Colon (tissue), 2 donors: ENCODE data around the gene MYOF.
"Not testable (repeated sequence)": the region's sequence is repeated elsewhere in the genome, so short reads cannot be mapped to it uniquely, and the experiment has no call there.

ENCODE experiments used
- FAIRE-seq: peaks from 2 replicates; lab custom pipeline; 2012; peaks lifted over from hg19 to GRCh38; lab: Jason Lieb, UNC
- donor health status: control.
- donor health status: control.

The MYOF gene

DNA sequence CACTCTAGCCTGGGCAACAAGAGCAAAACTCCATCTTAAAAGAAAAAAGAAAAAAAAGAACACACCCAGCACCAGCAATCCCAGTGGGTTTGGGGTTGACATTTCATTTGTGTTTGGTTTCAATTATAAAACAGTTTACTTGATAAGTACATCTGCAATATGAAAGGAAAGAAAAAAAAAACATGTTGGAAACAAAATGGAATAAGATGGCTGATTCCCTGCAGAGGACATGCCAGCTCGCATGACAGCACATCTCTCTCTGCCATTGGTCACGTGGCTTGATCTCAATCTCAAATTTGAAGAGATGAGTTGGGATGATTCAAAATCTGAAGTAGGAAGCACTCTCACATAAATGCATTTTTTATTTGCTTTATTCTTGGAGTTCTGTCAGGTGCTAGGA is 28.0 kb downstream of the MYOF start:
- FAIRE-seq = no peak

DNA sequence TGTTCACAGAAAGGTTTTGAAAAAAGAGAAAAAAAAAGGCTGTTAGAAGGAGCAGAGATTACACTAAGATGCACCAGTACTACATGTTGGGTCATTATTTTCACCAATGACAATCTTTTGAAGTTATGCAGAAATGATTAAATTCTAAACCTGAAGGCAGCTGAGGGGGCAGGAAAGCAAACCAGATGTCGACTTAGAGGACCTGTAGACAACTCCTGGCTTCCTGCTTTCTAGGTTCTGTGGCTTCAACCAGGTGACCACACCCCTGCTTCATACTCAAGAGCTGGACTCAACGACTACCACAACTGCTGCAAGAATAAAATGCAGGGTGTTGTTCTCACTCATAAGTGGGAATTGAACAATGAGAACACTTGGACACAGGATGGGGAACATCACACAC is 30.0 kb downstream of the MYOF start:
- no peak for FAIRE-seq

DNA sequence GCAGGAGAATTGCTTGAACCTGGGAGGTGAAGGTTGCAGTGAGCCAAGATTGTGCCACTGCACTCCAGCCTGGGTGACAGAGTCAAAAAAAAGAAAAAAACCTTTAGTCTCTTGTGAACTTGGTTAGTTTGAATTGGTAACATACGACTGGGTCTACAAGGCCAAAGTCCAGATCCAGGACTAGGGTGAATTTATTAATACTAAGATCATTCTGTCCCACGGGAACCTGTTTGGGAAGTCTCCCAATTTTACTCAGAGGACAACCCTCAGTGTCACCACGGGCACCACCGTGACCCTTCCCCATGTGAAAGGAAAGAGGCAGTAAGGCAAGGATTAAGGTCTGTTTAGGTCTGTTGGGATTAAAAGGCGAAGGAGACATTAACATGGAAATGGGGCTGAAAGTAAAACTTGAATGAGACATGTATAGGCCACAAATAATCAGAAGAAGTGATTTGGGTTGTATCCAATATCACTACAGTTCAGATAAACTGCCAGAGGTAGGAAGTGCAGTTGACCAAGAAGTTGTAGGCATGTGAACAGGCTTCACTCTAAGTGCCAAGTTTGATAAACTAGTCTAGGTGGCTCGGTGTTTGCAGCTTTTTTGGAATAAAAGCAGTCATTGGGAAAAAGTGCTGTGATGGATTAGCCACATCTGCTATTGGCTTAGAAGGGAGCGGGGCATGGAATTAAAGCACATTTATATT is 30.7 kb downstream of the MYOF start:
- FAIRE-seq = no peak

DNA sequence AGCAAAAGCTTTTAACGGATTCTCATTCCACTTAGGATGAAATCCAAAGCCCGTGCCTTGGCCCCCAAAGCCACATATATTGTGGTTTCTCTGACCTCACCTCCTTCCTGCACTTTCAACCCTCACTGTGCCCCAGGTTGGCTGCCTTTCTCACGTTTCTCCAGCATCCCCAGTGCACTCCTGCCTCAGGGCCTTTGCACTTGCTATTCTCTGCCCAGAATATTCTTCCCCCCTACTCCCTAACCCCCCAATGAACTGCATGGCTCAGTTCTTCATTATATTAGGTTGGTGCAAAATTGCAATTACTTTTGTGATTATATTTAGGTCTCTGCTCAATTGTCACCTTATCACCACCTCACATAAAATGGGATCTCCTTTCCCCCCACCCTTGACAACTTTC is 34.2 kb downstream of the MYOF start:
- no peak for FAIRE-seq

DNA sequence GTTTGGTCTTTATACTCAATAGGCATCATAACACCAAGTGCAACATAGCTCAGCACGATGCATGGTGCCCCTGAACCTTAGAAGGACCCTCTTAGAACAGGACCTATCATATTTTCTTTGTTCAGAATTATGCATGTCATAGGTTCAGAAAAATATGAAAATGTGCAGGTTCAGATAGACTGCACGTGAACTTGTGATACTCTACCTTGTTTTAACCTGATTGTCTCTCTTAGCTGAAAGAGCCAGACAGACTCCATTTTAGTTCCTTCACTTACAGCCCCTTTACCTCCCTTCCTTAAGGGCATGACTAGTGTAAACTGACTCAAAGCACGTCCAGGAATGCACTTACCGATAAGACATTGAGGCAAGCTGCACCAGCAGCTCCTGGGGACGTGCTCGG is 35.1 kb downstream of the MYOF start:
- no peak for FAIRE-seq

DNA sequence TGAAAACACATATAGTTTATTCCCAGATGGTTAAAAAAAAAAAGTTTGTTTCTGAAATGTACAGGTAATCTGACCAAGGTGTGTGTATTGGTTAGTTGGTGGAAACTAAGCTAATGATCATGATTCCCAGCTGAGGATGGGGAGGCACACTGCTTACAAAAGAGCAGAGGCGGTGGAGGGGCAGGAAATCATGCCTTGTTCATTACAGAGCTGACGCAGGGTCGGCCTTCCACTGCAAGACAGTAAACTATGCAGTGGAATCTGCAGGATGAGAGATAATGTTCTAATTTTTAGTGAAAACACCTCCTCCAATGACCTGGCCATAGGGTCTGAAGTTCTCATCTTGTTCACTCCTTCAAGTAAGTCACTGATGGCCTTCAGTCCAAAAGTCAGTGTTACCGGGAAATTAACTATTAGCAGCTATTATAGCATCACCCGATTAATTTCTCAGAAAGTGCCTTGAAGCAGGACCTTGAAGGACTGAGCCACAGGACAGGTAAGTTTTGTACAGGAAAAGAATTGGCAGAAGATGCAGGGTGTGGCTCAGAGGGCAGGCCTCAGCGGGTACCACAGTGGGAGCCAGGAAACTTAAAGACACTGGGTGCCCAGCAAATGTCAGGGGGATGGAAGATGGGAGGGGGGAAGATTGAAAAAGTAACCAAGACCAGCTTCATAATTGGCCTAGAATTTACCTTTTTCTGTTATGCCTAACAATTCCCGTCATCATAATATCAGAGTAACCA is 36.0 kb downstream of the MYOF start:
- FAIRE-seq = no peak

DNA sequence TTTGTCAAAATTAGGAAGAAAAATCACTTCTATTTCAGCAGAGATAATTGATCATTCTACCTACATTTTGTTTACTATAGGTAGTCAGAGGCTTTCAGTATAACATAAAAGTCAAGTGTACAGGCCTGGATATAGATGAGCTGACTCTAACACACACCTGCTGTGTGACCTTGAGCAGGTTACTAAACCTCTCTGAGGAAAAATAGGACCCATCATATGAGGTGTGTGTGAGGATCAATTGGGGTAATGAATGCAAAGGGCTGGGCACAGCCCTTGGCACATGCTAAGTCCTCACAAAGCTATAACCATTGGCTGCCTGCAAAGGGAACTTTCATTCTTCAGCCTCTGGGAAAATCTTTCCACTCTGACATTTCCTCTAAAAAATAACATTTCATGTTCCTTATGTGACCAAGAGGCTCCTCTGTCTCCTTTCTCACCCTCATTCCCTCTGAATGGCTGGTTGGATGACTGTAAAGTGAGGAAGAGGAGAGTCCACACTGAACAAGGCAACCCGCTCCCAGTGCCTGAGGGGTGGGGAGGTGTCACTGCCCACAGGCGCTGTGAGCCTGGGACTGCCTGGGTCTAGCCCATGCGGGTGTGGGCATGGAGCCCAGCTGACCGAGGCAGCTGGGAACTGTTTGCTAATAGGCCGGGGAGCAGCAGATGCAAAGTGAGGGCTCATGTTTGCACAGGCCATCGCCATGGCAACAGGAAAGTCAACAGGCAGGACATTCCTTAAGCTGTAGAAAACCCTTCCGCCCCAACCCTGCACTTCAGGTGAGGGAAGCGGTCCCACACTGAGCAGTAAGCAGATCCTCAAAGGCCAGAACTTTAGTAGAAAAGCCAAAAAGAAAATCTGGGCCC is 36.8 kb downstream of the MYOF start:
- no peak for FAIRE-seq

DNA sequence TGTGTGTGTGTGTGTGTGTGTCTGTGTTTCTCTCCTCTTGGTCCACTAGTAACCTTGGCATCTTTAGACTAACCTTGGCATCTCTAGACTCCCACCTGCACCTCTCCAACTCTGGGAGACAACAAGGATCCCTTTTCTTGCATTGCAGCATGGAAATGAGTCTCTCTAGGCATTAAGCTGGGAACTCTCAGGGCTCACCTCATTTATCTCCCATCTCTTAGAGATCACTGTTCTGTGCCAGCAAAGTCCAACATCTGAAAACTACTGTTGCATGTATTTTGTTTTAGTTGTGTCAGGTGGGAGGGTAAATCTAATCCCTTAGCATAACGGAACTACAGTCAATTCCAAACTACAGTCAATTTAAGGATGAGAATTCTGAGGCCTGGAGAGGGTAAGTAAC is 38.7 kb downstream of the MYOF start:
- FAIRE-seq = no peak

DNA sequence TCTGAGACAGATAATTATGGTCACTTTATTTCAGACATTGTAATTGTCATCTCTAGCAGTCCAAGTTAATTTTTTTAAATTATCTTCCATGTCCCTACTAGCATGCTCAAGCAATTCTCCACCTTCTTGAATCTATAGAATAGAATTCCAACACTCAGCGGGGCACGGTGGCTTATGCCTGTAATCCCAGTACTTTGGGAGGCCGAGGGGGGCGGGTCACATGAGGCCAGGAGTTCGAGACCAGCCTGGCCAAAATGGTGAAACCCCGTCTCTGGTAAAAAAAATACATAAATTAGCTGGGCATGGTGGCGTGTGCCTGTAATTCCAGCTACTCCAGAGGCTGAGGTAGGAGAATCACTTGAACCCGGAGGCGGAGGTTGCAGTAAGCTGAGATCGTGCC is 39.4 kb downstream of the MYOF start:
- FAIRE-seq = not testable (repeated sequence)

DNA sequence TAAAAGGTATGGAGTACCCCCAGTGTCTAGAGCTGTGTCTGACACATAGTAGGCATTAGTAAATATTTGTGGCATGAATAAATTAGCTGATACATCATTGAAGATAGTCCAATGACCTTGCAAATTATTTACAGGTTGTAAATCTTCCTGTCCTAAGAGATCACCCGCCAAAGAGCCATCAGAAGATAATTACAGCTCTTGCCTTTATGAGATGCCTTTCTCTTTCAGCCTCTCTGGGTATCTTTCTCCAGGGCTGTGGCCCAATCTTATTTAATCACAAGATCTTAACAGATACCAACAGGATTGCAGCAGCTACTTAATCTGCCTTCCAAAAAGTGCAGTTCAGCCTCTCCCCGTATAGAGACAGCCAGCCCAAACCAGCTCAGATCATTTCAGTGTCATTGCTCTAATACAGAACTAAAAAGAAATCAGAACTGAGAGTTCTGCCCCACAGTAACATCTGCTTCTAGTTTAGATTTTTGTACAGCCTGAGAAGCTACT is 41.5 kb downstream of the MYOF start:
- FAIRE-seq = no peak

DNA sequence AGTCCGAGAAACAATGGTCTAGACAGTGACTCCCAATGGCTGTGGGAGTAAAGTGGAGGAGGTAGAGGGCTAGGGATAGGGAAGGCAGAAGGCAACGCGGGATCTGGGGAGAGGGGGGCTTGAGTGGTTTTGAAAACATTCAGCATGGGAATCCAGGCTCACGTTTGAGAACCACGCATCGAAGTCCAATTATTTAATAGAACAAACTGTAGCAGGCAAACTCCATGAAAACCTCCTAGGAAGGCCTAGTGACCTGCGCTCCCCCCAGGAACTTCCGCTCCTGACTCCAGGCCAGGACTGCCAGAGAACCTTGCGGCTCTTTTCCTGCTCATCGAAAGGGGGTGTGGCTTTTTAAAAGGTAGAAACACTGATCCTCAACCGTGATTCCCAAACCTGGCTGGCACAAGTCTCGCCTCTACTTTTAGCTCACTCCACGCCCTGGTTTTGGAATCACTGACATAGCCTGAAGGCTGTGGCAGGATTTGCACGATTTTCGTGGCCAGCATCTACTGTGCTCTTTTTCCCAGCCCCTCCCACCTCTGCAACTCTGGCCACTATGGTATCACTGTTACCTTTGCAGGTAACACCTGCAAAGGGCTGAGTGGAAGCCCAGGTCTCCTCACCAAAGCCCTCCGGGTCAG is 43.4 kb downstream of the MYOF start:
- no peak for FAIRE-seq

DNA sequence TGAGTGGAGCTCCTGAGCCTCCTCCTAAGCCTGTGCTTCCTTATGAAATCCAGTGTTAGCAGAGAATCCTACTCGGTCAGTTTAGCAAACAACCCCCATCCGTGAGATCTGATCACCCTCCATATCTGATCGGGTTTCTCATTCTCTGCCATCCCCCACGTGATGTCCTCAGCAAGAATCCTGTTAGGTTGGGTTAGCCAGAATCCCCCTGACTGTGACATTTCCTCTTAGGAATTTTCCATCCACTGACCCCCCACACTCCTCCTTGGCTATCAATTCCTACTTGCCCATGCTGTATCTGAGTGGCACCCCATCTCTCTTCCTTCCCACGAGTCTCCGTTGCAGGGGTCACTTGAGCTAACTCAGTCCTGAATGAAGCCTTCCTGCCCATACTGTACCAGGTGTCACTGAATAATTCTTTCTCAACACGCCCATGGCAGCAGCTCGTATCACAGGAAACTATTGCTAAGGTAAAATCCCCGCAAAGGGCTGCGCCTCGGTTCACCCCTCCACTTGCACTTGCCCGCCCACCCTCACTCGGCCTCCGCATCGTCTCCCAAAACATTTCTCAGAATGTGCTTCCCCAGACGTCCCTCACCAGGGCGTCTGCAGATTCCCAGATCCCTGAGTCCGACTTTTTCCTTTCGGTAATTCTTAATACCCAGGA is 44.1 kb downstream of the MYOF start:
- no peak for FAIRE-seq

DNA sequence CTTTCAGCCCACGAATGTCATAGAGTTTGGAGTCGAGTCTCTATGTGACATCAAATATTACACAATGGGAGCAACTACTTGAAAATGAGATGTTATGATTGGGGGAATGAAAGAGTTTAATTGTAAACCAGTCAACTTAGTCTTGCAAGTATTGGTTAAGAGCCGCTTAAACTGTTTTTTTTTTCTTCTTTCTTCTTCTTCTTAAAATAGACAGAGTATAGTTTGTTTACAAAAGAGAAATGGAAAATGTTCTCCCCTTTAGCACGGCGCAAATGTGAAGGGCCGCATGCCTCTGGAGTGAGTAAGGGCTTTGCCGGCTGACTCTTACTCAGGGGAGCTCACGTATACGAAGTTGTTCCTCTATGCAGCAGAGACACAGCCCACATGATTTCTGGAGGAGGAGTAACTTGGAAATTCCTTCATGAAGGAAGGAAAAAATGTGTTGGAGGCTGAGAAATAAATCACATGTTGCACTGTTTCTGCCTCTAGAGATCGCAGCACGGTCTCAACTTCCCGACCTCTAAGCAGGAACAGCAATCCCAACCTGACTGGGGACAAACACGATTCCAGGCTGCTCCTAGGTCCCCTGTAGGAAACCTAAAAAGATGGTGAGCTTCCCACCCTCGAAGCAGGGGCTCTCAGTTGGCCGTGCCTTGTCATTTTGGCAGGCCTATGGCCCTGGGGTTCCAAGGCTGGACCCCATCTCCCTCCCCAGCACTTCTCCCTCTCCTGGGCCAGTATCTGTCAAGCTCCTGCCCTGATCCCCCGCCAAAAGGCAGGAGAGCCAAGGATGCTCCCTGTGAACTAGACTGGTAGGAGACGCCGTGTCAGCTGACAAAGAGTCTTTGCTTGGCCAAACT is 44.8 kb downstream of the MYOF start:
- no peak for FAIRE-seq

DNA sequence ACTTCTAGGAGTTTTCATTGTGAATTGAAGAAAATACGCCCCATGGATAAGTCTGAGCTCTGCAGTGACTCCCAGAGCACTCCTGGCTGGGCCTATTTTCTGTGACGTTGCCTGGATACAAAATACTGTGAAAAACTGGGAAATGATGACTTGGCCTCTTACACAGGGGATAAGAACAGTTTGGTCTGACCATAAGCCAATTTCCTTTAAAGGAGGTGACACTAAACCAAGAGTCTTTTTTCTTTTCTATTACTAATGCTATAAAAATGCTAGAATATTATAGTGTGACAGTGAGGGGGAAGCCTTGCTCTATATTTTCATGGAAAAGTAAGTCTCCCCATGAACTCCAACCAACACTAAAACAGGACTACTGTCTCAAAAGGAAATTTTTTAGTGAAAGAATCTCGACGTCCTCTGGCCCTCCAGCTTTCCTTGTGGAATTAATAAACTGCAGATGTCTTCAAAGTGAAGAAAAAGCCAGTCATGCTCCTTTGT is 45.5 kb downstream of the MYOF start:
- FAIRE-seq = no peak

DNA sequence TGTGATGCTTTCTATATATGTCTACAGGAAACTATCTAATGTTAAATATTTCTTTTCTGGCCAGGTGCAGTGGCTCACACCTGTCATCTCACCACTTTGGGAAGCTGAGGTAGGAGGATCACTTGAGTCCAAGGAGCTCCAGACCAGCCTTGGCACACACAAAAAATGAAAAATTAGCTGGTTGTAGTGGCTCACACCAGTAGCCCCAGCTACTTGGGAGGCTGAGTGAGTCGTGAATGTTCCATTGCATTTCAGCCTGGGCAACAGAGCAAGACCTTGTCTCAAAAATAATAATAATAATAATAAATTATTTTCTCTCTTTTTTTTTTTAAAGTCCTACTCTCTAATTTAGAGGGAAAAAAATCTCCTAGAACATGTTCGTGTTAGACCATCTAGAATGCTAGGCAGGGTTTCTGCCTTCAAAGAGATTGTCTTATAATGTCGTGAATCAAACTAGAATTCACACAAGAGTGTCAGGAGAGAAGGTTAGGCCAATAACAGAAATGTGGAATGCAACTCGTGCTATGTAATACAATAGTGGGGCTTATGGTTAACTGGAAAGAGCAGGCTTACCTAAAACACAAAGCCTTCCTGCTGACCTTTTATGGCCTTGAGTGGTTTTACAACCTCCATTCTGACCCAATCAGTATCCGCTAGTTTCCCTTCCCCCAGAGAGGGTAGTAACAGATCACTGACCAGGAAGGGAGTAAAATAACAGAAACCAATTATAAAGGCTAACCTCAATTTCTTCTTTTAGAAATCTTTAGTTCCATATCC is 46.3 kb downstream of the MYOF start:
- no peak for FAIRE-seq

DNA sequence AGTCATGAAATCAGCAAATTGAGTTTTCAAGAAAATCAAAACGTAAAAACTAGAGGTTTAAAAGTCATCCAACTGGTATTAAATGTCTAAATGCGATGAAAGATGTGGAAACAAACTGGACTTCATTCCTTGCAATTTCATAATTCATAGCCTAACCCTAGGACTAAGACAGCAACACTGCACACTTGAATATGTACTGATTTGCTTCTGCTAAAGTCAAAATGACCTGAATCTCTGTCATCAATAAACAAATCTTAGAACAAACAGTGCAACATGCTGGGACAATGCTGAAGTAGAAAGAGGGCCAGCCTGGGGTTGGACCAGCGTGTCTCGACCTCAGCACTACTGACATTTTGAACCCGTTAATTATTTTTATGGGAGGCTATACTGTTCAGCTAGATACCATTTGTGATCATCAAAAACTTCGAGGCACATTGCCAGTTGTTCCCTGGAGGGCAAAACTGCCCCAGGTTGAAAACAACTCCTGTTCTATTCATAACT is 47.1 kb downstream of the MYOF start:
- FAIRE-seq = no peak

DNA sequence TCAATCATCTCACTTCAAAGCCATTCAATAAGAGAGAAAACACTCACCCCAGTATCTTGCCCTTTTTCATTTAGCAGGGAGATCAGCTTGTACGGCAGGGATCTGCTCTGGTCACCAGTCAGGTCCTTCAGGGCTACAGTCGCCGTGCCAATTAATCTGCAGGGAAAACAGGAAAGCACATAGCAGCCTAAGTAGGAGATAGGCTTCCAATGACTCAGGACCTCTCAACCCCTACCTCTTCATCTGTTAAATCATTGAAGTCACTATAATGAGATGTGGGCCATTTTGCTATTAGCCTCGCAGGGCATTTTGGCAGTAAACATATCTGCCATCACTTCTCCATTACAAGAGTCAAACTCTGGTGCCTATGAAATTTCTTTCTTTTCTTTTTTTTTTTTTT is 50.8 kb downstream of the MYOF start:
- no peak for FAIRE-seq

DNA sequence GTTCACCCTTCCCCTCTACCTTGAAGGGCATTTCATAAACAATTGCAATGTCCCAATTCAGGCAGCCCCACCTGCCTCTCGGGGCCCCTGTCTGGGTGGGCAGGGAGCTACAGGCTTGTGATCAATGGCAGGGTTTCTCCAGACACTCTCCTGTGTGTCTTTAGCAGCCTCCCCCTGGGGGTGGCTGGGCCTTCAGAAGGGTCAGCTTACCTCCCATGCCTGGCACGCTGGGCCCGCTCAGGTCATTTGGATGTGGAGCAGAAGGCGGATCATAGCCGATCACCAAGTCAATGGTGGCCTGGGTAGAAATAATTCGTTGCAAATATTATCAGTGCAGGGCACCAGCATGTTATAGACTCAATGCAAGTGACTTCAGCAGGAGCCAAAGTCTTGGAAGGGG is 56.3 kb downstream of the MYOF start:
- no peak for FAIRE-seq

DNA sequence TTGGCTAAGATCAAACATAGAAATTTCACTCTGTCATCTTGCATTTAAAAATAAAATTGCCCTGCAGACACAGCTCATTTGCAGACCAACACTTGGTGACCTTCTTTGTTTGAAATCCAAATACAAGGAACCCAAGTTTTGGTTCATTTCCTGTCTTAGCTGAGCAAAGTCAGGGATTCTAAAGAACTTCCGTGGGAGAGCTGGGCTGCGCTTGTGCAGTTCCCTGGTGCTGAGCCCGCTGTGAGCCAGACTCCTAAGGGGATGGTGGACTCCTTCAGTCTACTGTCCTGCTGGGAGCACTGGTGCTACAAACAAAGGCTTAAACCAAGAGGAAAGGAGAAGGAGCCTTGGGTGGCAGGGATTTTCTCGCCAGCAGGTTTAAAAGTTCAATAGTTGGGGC is 60.0 kb downstream of the MYOF start:
- FAIRE-seq = no peak
